GM21529 (cell line): ENCODE results near the gene HYDIN.
"Not testable (repeated sequence)": the region's sequence is repeated elsewhere in the genome, so short reads cannot be mapped to it uniquely, and the experiment has no call there.

Experiments used
- ATAC-seq: cut with Tn5 transposase; IDR thresholded peaks from one replicate; pipeline ENCODE4 v1.9.1; 2021; ENCODE audit not compliant: unreplicated experiment

The HYDIN gene

GRCh38 chr16:71226229-71227141 lies 4.0 kb downstream of the HYDIN start:
- no peak for ATAC-seq

- ATAC-seq, result no peak
Measured at GRCh38 chr16:71225145-71225544, 5.4 kb downstream of the HYDIN start.

GRCh38 chr16:71218306-71218963 lies 12.1 kb downstream of the HYDIN start:
- no peak for ATAC-seq

- no peak for ATAC-seq
Measured at GRCh38 chr16:71217506-71217905, 13.0 kb downstream of the HYDIN start.

- ATAC-seq, result no peak
Measured at GRCh38 chr16:71216714-71217113, 13.8 kb downstream of the HYDIN start.

GRCh38 chr16:71214746-71215381 lies 15.7 kb downstream of the HYDIN start:
- no peak for ATAC-seq

GRCh38 chr16:71205482-71206131 lies 24.9 kb downstream of the HYDIN start:
- no peak for ATAC-seq

GRCh38 chr16:71203631-71204030 lies 26.9 kb downstream of the HYDIN start:
- no peak for ATAC-seq

GRCh38 chr16:71201556-71201955 lies 29.0 kb downstream of the HYDIN start:
- ATAC-seq, result no peak

- ATAC-seq, result no peak
Measured at GRCh38 chr16:71201054-71201453, 29.5 kb downstream of the HYDIN start.

- ATAC-seq, result no peak
Measured at GRCh38 chr16:71198408-71198807, 32.1 kb downstream of the HYDIN start.

GRCh38 chr16:71192387-71192786 lies 38.1 kb downstream of the HYDIN start:
- no peak for ATAC-seq

- ATAC-seq, result no peak
Measured at GRCh38 chr16:71188956-71189712, 41.4 kb downstream of the HYDIN start.

- ATAC-seq, result no peak
Measured at GRCh38 chr16:71185347-71185746, 45.2 kb downstream of the HYDIN start.

GRCh38 chr16:71179569-71179968 lies 51.0 kb downstream of the HYDIN start:
- no peak for ATAC-seq

GRCh38 chr16:71172481-71173207 lies 57.9 kb downstream of the HYDIN start:
- ATAC-seq, result no peak

- not testable (repeated sequence) for ATAC-seq
Measured at GRCh38 chr16:71161007-71161406, 69.5 kb downstream of the HYDIN start.

- not testable (repeated sequence) for ATAC-seq
Measured at GRCh38 chr16:71157278-71157677, 73.2 kb downstream of the HYDIN start.

GRCh38 chr16:71153329-71153728 lies 77.2 kb downstream of the HYDIN start:
- ATAC-seq, result not testable (repeated sequence)

GRCh38 chr16:71151654-71152053 lies 78.9 kb downstream of the HYDIN start:
- not testable (repeated sequence) for ATAC-seq
